ENCODE measurements around the gene CAPN1.

CAPN1 gene

GRCh38 chr11:65216830-65217229, 35.1 kb downstream of the CAPN1 start:
- no peak overlapping the region for H3K9ac ChIP-seq (ENCODE audit: low read length)
- H3K4me3 ChIP-seq (ENCODE audit: low read depth, low read length, poor library complexity, severe bottlenecking): no peak overlapping the region
- no peak overlapping the region for H3K27ac ChIP-seq (ENCODE audit: low read depth, low read length, poor library complexity, severe bottlenecking)
- H4K20me1 ChIP-seq (ENCODE audit: insufficient read depth, low read length): no peaks in the 10 kb centered on the region
- no peaks in the 10 kb centered on the region for H3K79me2 ChIP-seq (ENCODE audit: insufficient read depth, low read length)
- H3K9me2 ChIP-seq (ENCODE audit: low read depth, low read length): no peaks in the 10 kb centered on the region
- no peaks in the 10 kb centered on the region for H3K36me3 ChIP-seq (ENCODE audit: insufficient read depth, low read length)
- no peaks in the 10 kb centered on the region for H3F3A ChIP-seq (ENCODE audit: insufficient read depth, low read length)
- no peaks in the 10 kb centered on the region; the same call in 1 of the 2 replicates for H3K27me3 ChIP-seq (ENCODE audit: insufficient read depth, low read length)
- no peak overlapping the region for H2AFZ ChIP-seq (ENCODE audit: low read length)
- H3K4me1 ChIP-seq (ENCODE audit: insufficient read depth, low read length, severe bottlenecking): no peaks in the 10 kb centered on the region
- H3K4me2 ChIP-seq (ENCODE audit: low read length): no peak overlapping the region
- TF ChIP-seq CTCF (IDR thresholded peaks at IDR 0.05; ENCODE audit: low read length): no peak
- TF ChIP-seq EZH2 (IDR thresholded peaks at IDR 0.05; ENCODE audit: borderline replicate concordance, low read length): no peak
- no peaks in the 10 kb centered on the region for H3K9me3 ChIP-seq (ENCODE audit: low read length)

GRCh38 chr11:65217441-65218423, 36.0 kb downstream of the CAPN1 start:
- Histone ChIP-seq H3K9me3 (ENCODE audit: low read length) (no peaks in the 10 kb centered on the region), H2AFZ (ENCODE audit: low read length) (no peak overlapping the region), H3F3A (ENCODE audit: insufficient read depth, low read length) (no peaks in the 10 kb centered on the region), H3K36me3 (ENCODE audit: insufficient read depth, low read length) (no peaks in the 10 kb centered on the region), H3K4me2 (ENCODE audit: low read length) (no peak overlapping the region), H3K9me2 (ENCODE audit: low read depth, low read length) (no peaks in the 10 kb centered on the region), H3K4me3 (ENCODE audit: low read depth, low read length, poor library complexity, severe bottlenecking) (no peak overlapping the region), H3K27ac (ENCODE audit: low read depth, low read length, poor library complexity, severe bottlenecking) (no peak overlapping the region), H4K20me1 (ENCODE audit: insufficient read depth, low read length) (no peaks in the 10 kb centered on the region), H3K4me1 (ENCODE audit: insufficient read depth, low read length, severe bottlenecking) (no peaks in the 10 kb centered on the region), H3K79me2 (ENCODE audit: insufficient read depth, low read length) (no peaks in the 10 kb centered on the region), H3K9ac (ENCODE audit: low read length) (no peak overlapping the region), H3K27me3 (ENCODE audit: insufficient read depth, low read length) (no peaks in the 10 kb centered on the region; the same call in 1 of the 2 replicates)
- TF ChIP-seq CTCF (IDR thresholded peaks at IDR 0.05; ENCODE audit: low read length) (no peak; the same call in 1 of the 2 replicates), EZH2 (IDR thresholded peaks at IDR 0.05; ENCODE audit: borderline replicate concordance, low read length) (no peak)

GRCh38 chr11:65218446-65218845, 36.7 kb downstream of the CAPN1 start:
- H3K4me2 ChIP-seq (ENCODE audit: low read length): no peak overlapping the region
- H4K20me1 ChIP-seq (ENCODE audit: insufficient read depth, low read length): no peaks in the 10 kb centered on the region
- no peaks in the 10 kb centered on the region for H3K9me3 ChIP-seq (ENCODE audit: low read length)
- H3K9ac ChIP-seq (ENCODE audit: low read length): no peak overlapping the region
- TF ChIP-seq EZH2 (IDR thresholded peaks at IDR 0.05; ENCODE audit: borderline replicate concordance, low read length) (no peak), CTCF (IDR thresholded peaks at IDR 0.05; ENCODE audit: low read length) (no peak)
- no peak overlapping the region for H2AFZ ChIP-seq (ENCODE audit: low read length)
- H3F3A ChIP-seq (ENCODE audit: insufficient read depth, low read length): no peaks in the 10 kb centered on the region
- no peaks in the 10 kb centered on the region for H3K4me1 ChIP-seq (ENCODE audit: insufficient read depth, low read length, severe bottlenecking)
- H3K4me3 ChIP-seq (ENCODE audit: low read depth, low read length, poor library complexity, severe bottlenecking): no peak overlapping the region
- H3K36me3 ChIP-seq (ENCODE audit: insufficient read depth, low read length): no peaks in the 10 kb centered on the region
- H3K9me2 ChIP-seq (ENCODE audit: low read depth, low read length): no peaks in the 10 kb centered on the region
- H3K27ac ChIP-seq (ENCODE audit: low read depth, low read length, poor library complexity, severe bottlenecking): no peak overlapping the region
- no peaks in the 10 kb centered on the region for H3K79me2 ChIP-seq (ENCODE audit: insufficient read depth, low read length)
- H3K27me3 ChIP-seq (ENCODE audit: insufficient read depth, low read length): no peaks in the 10 kb centered on the region; the same call in 1 of the 2 replicates
